K562 (cell line): ENCODE results near the gene AMPD3. TPM values are rescaled to one million over a fixed set of nuclear protein-coding genes. Genes with fewer than 3 reads are reported as not detected.

Experiments
- ATAC-seq: fragments of 200-7000 bp; cut with Tn5 transposase; 3 replicates; pipeline ENCODE4 v1.9.1; 2020; ENCODE audit warnings: moderate library complexity
- BruUV-seq: library from RNA; stranded (reverse); fragments of 400-500 nt; replicated peaks from 2 replicates; lab custom pipeline; 2021; lab: Mats Ljungman, UMichigan
- CTCF ChIA-PET: fragments of 300-600 bp; formaldehyde crosslinking; extraction: SDS; loops from one replicate; lab custom pipeline; 2021; ENCODE audit warnings: low intra/inter-chr PET ratio; lab: Yijun Ruan, JAX
- POLR2A ChIA-PET: fragments of 300-600, 350-650 bp; sonication (Branson Sonifier 250); formaldehyde crosslinking; extraction: SDS; loops from one replicate; lab custom pipeline; 2021; ENCODE audit warnings: antibody characterized with exemption, inconsistent platforms; lab: Yijun Ruan, JAX
- DNase-seq, 4 experiments: peaks; one replicate each; pipeline versions ENCODE4 v3.0.0 to v3.0.0-alpha.2; 2011 to 2018; ENCODE audit warnings: low spot score in 3 of 4, mixed read lengths in 3 of 4; ENCODE audit errors: extremely low read depth in 1 of 4
- FAIRE-seq: peaks from 2 replicates; lab custom pipeline; 2011; peaks lifted over from hg19 to GRCh38; lab: Jason Lieb, UNC
- H2AFZ ChIP-seq: 2 replicates; pipeline ENCODE4 v1.6.0; 2011; ENCODE audit warnings: low read depth, low read length, control low read depth, inconsistent platforms
- H3K27ac ChIP-seq: fragments of 200-600 bp; 3 replicates; pipeline ENCODE4 v1.8.0; 2011; ENCODE audit warnings: low read depth, mild to moderate bottlenecking, control low read depth, inconsistent platforms, low read length, moderate library complexity, mixed read lengths; ENCODE audit errors: extremely low read depth
- H3K27me3 ChIP-seq, 2 experiments: fragments of 300-600 bp in 1 of 2; 2 replicates in 1 of 2; 3 replicates in 1 of 2; pipeline versions ENCODE4 v1.6.0 to v1.8.0; 2011; ENCODE audit warnings: inconsistent platforms in 2 of 2, low read length in 2 of 2, mild to moderate bottlenecking in 1 of 2, mixed read lengths in 1 of 2, moderate library complexity in 1 of 2; ENCODE audit not compliant: control insufficient read depth in 2 of 2, insufficient read depth in 2 of 2
- H3K36me3 ChIP-seq: fragments of 300-600 bp; 3 replicates; pipeline ENCODE4 v1.8.0; 2011; ENCODE audit warnings: mild to moderate bottlenecking, low read length, inconsistent platforms; ENCODE audit not compliant: control insufficient read depth, insufficient read depth
- H3K4me1 ChIP-seq, 2 experiments: fragments of 200-600 bp in 1 of 2; replicated peaks in 1 of 2; 2 replicates in 1 of 2; 3 replicates in 1 of 2; pipeline versions ENCODE4 v1.5.1 to v1.8.0; 2011; ENCODE audit warnings: inconsistent platforms in 2 of 2, low read length in 2 of 2, mild to moderate bottlenecking in 1 of 2, mixed read lengths in 1 of 2, moderate library complexity in 1 of 2; ENCODE audit not compliant: control insufficient read depth in 2 of 2, insufficient read depth in 2 of 2
- H3K4me2 ChIP-seq: 2 replicates; pipeline ENCODE4 v1.6.1; 2011; ENCODE audit warnings: low read length, control low read depth, inconsistent platforms, mixed read lengths; ENCODE audit not compliant: insufficient read depth
- H3K4me3 ChIP-seq: fragments of 200-600 bp; sonication (generic), shearing (Covaris generic); 2 replicates; pipeline ENCODE4 v1.5.1; 2016; ENCODE audit warnings: control low read depth, inconsistent platforms
- H3K79me2 ChIP-seq: fragments of 200-600 bp; 3 replicates; pipeline ENCODE4 v1.8.0; 2011; ENCODE audit warnings: low read length, inconsistent platforms; ENCODE audit not compliant: control insufficient read depth, insufficient read depth
- H3K9ac ChIP-seq, 2 experiments: 2 replicates each; pipeline versions ENCODE4 v1.6.0 to v1.6.1; 2011; ENCODE audit warnings: low read depth in 2 of 2, low read length in 2 of 2, control low read depth in 1 of 2, inconsistent platforms in 1 of 2, mild to moderate bottlenecking in 1 of 2, mixed read lengths in 1 of 2; ENCODE audit not compliant: insufficient read depth in 1 of 2
- H3K9me1 ChIP-seq: one replicate; pipeline ENCODE4 v1.6.0; 2011; ENCODE audit warnings: inconsistent platforms, mild to moderate bottlenecking, low read length, moderate library complexity; ENCODE audit not compliant: control insufficient read depth, insufficient read depth
- H3K9me3 ChIP-seq: replicated peaks from 2 replicates; pipeline ENCODE4 v1.5.1; 2011; ENCODE audit warnings: low read depth, low read length, inconsistent platforms; ENCODE audit not compliant: control insufficient read depth, insufficient read depth
- H4K20me1 ChIP-seq: replicated peaks from 2 replicates; pipeline ENCODE4 v1.6.1; 2011; ENCODE audit warnings: low read length, inconsistent platforms, mixed read lengths; ENCODE audit not compliant: control insufficient read depth, insufficient read depth
- NFRKB ChIP-seq: fragments of 450-650 bp; IDR thresholded peaks from 2 replicates; pipeline ENCODE4 v1.6.1; 2016; ENCODE audit warnings: low read depth
- STAG1 ChIP-seq: sonication (generic); formaldehyde crosslinking; IDR thresholded peaks from 2 replicates; pipeline ENCODE4 v1.5.0; 2020; ENCODE audit warnings: missing genetic modification reagents, borderline replicate concordance
- TAL1 ChIP-seq: fragments of 450-650 bp; IDR thresholded peaks from 2 replicates; pipeline ENCODE4 v1.6.1; 2016; ENCODE audit warnings: mild to moderate bottlenecking
- ZNF445 ChIP-seq: fragments of 250-450 bp; sonication (Bioruptor Pico); IDR thresholded peaks from 2 replicates; pipeline ENCODE4 v1.4.0; 2020; ENCODE audit warnings: low read depth, mild to moderate bottlenecking, moderate library complexity
- WGBS: fragments of 100-300 bp; shearing (Covaris generic); methylation state at CpG from one replicate; pipeline ENCODE4 v1.1.6; 2016; ENCODE audit warnings: low coverage, mixed read lengths; ENCODE audit not compliant: insufficient coverage; ENCODE audit errors: missing lambda C conversion rate; 5-methylcytosine and 5-hydroxymethylcytosine counted together
- in situ Hi-C: fragments of 300-500 bp; cut with MboI; formaldehyde crosslinking; loops from 4 replicates; pipeline ENCODE4 v1.15.0; 2018; ENCODE audit warnings: inconsistent platforms, mixed read lengths
- intact Hi-C: fragments of 100-400 bp; cut with micrococcal nuclease; formaldehyde crosslinking; loops from 2 replicates; pipeline ENCODE4 v1.14.2; 2022
- polyA plus RNA-seq, 8 experiments: library from polyadenylated mRNA; depleted of rRNA in 4 of 8; stranded (reverse) in 5 of 8; unstranded in 3 of 8; fragments of >200 nt; fragmentation: Nextera tagmentation in 2 of 8; fragmentation: Illumina TruSeq in 1 of 8; extraction: Ambion mirVana in 2 of 8; extraction: Trizol in 1 of 8; gene quantifications; 2 replicates each; pipeline versions ENCODE4 v1.2.1 to v1.2.3, GENCODE V29; 2011 to 2014; ENCODE audit warnings: inconsistent platforms in 1 of 8, missing spikeins in 1 of 8
- total RNA-seq, 7 experiments: library from RNA; depleted of rRNA in 6 of 7; stranded (reverse); fragments of >200 nt in 6 of 7; fragmentation: Illumina TruSeq in 2 of 7; extraction: Trizol in 2 of 7; gene quantifications; 2 replicates each; pipeline versions ENCODE4 v1.2.1 to v1.2.3, GENCODE V29; 2011 to 2021; ENCODE audit warnings: low replicate concordance in 1 of 7
- TF ChIP-seq, protein P1 (sequence below), 2 experiments: fragments of 450-650 bp; formaldehyde crosslinking in 1 of 2; IDR thresholded peaks; 2 replicates each; pipeline versions ENCODE4 v1.4.0 to v1.6.1; 2014 to 2020; ENCODE audit warnings: mild to moderate bottlenecking in 2 of 2, borderline replicate concordance in 1 of 2, low read depth in 1 of 2
- TF ChIP-seq, protein P2 (sequence below): IDR thresholded peaks from 2 replicates; pipeline ENCODE4 v1.6.1; 2011; ENCODE audit warnings: borderline replicate concordance, low read depth, mild to moderate bottlenecking, moderate library complexity, low read length; ENCODE audit not compliant: insufficient read depth, poor library complexity, severe bottlenecking
- TF ChIP-seq, protein P3 (sequence below), 3 experiments: IDR thresholded peaks in 2 of 3; conservative IDR thresholded peaks in 1 of 3; 2 replicates each; pipeline ENCODE4 v1.5.1; 2011 to 2012; ENCODE audit warnings: low read length in 3 of 3, mild to moderate bottlenecking in 3 of 3, control low read depth in 2 of 3, improper control_type of control experiment in 1 of 3, inconsistent platforms in 1 of 3, low read depth in 1 of 3, mixed read lengths in 1 of 3, moderate library complexity in 1 of 3; ENCODE audit not compliant: insufficient read depth in 2 of 3

The AMPD3 gene
- total and polyA plus RNA-seq, 9 of the 15 experiments (the other 6 are each of a cell fraction or from before 2014, with no cell fraction given): 4.4 to 23.6 (median 11.2) TPM

DNA sequence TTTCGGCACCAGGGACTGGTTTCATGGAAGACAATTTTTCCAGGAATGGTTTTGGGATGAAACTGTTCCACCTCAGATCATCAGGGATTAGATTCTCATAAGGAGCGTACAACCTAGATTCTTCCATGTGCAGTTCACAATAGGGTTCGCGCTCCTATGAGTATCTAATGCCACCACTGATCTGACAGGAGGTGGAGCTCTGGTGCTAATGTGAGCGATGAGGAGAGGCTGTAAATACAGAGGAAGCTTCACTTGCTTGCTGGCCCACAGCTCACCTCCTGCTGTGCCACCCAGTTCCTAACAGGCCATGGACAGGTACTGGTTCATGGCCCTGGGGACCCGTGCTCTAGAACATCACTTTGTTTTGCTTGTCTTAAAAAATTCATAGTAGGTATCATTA lies 41.8 kb upstream of the AMPD3 start:
- DNase-seq (peak in 1 of 4 experiments; percentile 61), ATAC-seq (peak; percentile 83), FAIRE-seq (peak; percentile 89)
- WGBS: 23% methylated on average over 6 of the region's 6 CpGs
- H3K79me2 ChIP-seq: no peaks in the 10 kb centered on the region
- ChIA-PET CTCF (interaction anchor here (0.6 to 3.0 kb wide), 2 partner anchors 308 to 322 kb away, joined by 4 to 17 read pairs; no protein-coding TSS in a partner anchor), POLR2A (interaction anchor here (0.7 to 1.1 kb wide), 2 partner anchors 13 to 242 kb away, joined by 3 read pairs; no protein-coding TSS in a partner anchor)
- no peak overlapping the region for H2AFZ ChIP-seq
- no peak overlapping the region for H3K4me2 ChIP-seq
- H3K4me3 ChIP-seq: no peak overlapping the region
- no peaks in the 10 kb centered on the region for H4K20me1 ChIP-seq
- H3K27me3 ChIP-seq: no peaks in the 10 kb centered on the region
- no peak overlapping the region for H3K27ac ChIP-seq
- in situ Hi-C loops: no loop called here
- H3K4me1 ChIP-seq: peaks cover 12 to 19% of the 10 kb centered on the region in 2 experiments; a peak in 2 of 5 replicates
- no peaks in the 10 kb centered on the region for H3K9me1 ChIP-seq
- intact Hi-C loops: loop anchor here (1.0 to 10.0 kb wide), 4 partner anchors 44 to 322 kb away; partner anchors contain the start of gene AMPD3
- no peaks in the 10 kb centered on the region for H3K36me3 ChIP-seq
- no peak overlapping the region for H3K9ac ChIP-seq
- no peaks in the 10 kb centered on the region for H3K9me3 ChIP-seq
- BruUV-seq: no TSS peak
- no peak for TF ChIP-seq ZNF445 (CRISPR knock-in tag)
- TF ChIP-seq, protein P1, sequence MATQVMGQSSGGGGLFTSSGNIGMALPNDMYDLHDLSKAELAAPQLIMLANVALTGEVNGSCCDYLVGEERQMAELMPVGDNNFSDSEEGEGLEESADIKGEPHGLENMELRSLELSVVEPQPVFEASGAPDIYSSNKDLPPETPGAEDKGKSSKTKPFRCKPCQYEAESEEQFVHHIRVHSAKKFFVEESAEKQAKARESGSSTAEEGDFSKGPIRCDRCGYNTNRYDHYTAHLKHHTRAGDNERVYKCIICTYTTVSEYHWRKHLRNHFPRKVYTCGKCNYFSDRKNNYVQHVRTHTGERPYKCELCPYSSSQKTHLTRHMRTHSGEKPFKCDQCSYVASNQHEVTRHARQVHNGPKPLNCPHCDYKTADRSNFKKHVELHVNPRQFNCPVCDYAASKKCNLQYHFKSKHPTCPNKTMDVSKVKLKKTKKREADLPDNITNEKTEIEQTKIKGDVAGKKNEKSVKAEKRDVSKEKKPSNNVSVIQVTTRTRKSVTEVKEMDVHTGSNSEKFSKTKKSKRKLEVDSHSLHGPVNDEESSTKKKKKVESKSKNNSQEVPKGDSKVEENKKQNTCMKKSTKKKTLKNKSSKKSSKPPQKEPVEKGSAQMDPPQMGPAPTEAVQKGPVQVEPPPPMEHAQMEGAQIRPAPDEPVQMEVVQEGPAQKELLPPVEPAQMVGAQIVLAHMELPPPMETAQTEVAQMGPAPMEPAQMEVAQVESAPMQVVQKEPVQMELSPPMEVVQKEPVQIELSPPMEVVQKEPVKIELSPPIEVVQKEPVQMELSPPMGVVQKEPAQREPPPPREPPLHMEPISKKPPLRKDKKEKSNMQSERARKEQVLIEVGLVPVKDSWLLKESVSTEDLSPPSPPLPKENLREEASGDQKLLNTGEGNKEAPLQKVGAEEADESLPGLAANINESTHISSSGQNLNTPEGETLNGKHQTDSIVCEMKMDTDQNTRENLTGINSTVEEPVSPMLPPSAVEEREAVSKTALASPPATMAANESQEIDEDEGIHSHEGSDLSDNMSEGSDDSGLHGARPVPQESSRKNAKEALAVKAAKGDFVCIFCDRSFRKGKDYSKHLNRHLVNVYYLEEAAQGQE (IDR thresholded peaks at IDR 0.05; ENCODE audit: borderline replicate concordance): peak; percentile 85
- TF ChIP-seq, protein P1 (CRISPR knock-in tag; IDR thresholded peaks at IDR 0.05; ENCODE audit: low read depth): no peak
- TF ChIP-seq, protein P2, sequence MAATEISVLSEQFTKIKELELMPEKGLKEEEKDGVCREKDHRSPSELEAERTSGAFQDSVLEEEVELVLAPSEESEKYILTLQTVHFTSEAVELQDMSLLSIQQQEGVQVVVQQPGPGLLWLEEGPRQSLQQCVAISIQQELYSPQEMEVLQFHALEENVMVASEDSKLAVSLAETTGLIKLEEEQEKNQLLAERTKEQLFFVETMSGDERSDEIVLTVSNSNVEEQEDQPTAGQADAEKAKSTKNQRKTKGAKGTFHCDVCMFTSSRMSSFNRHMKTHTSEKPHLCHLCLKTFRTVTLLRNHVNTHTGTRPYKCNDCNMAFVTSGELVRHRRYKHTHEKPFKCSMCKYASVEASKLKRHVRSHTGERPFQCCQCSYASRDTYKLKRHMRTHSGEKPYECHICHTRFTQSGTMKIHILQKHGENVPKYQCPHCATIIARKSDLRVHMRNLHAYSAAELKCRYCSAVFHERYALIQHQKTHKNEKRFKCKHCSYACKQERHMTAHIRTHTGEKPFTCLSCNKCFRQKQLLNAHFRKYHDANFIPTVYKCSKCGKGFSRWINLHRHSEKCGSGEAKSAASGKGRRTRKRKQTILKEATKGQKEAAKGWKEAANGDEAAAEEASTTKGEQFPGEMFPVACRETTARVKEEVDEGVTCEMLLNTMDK: no peak
- no peak for TF ChIP-seq NFRKB
- TF ChIP-seq, protein P3, sequence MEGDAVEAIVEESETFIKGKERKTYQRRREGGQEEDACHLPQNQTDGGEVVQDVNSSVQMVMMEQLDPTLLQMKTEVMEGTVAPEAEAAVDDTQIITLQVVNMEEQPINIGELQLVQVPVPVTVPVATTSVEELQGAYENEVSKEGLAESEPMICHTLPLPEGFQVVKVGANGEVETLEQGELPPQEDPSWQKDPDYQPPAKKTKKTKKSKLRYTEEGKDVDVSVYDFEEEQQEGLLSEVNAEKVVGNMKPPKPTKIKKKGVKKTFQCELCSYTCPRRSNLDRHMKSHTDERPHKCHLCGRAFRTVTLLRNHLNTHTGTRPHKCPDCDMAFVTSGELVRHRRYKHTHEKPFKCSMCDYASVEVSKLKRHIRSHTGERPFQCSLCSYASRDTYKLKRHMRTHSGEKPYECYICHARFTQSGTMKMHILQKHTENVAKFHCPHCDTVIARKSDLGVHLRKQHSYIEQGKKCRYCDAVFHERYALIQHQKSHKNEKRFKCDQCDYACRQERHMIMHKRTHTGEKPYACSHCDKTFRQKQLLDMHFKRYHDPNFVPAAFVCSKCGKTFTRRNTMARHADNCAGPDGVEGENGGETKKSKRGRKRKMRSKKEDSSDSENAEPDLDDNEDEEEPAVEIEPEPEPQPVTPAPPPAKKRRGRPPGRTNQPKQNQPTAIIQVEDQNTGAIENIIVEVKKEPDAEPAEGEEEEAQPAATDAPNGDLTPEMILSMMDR (IDR thresholded peaks at IDR 0.05 in 2 of 3, conservative IDR thresholded peaks at IDR 0.05 in 1 of 3; ENCODE audit: insufficient read depth in 2 of 3, low read depth in 1 of 3, low read length in 3 of 3): peak; percentile 45 to 66 (median 56); a peak in 5 of 6 replicates
- TF ChIP-seq TAL1: no peak
- TF ChIP-seq STAG1 (CRISPR knock-in tag): peak; percentile 25; the same call in 1 of the 2 replicates
